ENCODE measurements around the gene DLGAP1. TPM values are rescaled to one million over a fixed set of nuclear protein-coding genes. Genes with fewer than 3 reads are reported as not detected.

Gene DLGAP1
- total RNA-seq, 1 experiment from 2014 or later, result 0.39 TPM

GRCh38 chr18:4360221-4360715 is 94.8 kb downstream of the DLGAP1 start:
- Histone ChIP-seq H3K9me2 (ENCODE audit: insufficient read depth) (no peaks in the 10 kb centered on the region), H3K9ac (ENCODE audit: low read length) (no peak overlapping the region), H3K36me3 (ENCODE audit: control insufficient read depth in 1 of 2, insufficient read depth in 2 of 2, low read length in 2 of 2) (no peaks in the 10 kb centered on the region), H3K27me3 (ENCODE audit: insufficient read depth, low read length) (no peaks in the 10 kb centered on the region), H3K79me2 (ENCODE audit: insufficient read depth, low read length) (no peaks in the 10 kb centered on the region), H3K9me3 (ENCODE audit: control insufficient read depth in 1 of 2, insufficient read depth in 1 of 2, low read depth in 1 of 2, low read length in 2 of 2) (peaks cover 3 to 17% of the 10 kb centered on the region in 2 experiments; a peak in 3 of 4 replicates), H3K27ac (ENCODE audit: low read depth, low read length) (no peak overlapping the region), H3K4me1 (ENCODE audit: control insufficient read depth in 1 of 2, insufficient read depth in 2 of 2, low read length in 2 of 2) (no peaks in the 10 kb centered on the region), H3K4me3 (replicated peaks in 1 of 2; ENCODE audit: low read depth in 1 of 2, low read length in 2 of 2) (no peak overlapping the region), H4K20me1 (ENCODE audit: insufficient read depth) (no peaks in the 10 kb centered on the region), H3K4me2 (ENCODE audit: low read length) (no peak overlapping the region), H2AFZ (ENCODE audit: low read depth, low read length, poor library complexity, severe bottlenecking) (no peak overlapping the region)
- POLR2A ChIA-PET, result no interaction called here
- BruUV-seq (replicated peaks), result no TSS peak
- CTCF ChIA-PET, result no interaction called here
- TF ChIP-seq SRF (IDR thresholded peaks at IDR 0.05; ENCODE audit: low read depth), result no peak
- no peak for TF ChIP-seq CBX3 (IDR thresholded peaks at IDR 0.05; ENCODE audit: low read depth)
- TF ChIP-seq POLR2AphosphoS5 (IDR thresholded peaks at IDR 0.05; ENCODE audit: low read depth, low read length), result no peak
- TF ChIP-seq SP1 (IDR thresholded peaks at IDR 0.05; ENCODE audit: low read depth), result no peak
- no peak for TF ChIP-seq SIN3A (IDR thresholded peaks at IDR 0.05; ENCODE audit: low read depth)
- RAD21 ChIA-PET (ENCODE audit: low non-redundant PET in 1 of 2, low total read pairs in 2 of 2, uncharacterized antibody in 2 of 2, unreplicated experiment in 2 of 2), result no interaction called here
- no peak for ATAC-seq
- intact Hi-C loops (cut with micrococcal nuclease), result no loop called here
- no peak for DNase-seq (ENCODE audit: low read depth, low spot score)

DNA sequence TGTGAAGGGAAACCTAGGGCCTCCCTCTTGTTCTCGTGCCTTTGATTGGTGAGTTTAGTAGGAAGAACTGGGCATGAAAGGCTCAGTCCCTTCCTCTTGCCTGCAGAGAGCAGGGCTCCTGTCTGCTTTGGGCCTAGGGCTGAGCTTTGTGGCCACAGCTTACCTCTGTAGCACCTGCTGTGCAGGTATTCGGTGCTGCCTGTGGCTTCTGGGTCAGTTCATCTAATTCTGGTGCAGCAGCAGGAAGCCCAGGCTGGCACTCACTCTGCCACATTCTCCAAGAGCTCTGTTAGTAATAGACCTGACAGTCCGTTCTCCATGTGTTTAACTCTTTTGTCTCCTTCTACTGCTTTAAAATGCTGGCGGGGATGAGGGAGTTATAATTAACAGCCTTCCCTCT is 96.5 kb downstream of the DLGAP1 start:
- Histone ChIP-seq H3K9ac (ENCODE audit: low read length) (no peak overlapping the region), H3K4me2 (ENCODE audit: low read length) (no peak overlapping the region), H3K4me1 (ENCODE audit: control insufficient read depth in 1 of 2, insufficient read depth in 2 of 2, low read length in 2 of 2) (no peaks in the 10 kb centered on the region), H3K4me3 (replicated peaks in 1 of 2; ENCODE audit: low read depth in 1 of 2, low read length in 2 of 2) (no peak overlapping the region), H2AFZ (ENCODE audit: low read depth, low read length, poor library complexity, severe bottlenecking) (no peak overlapping the region), H3K27ac (ENCODE audit: low read depth, low read length) (no peak overlapping the region), H3K9me2 (ENCODE audit: insufficient read depth) (no peaks in the 10 kb centered on the region), H3K27me3 (ENCODE audit: insufficient read depth, low read length) (no peaks in the 10 kb centered on the region), H3K9me3 (ENCODE audit: control insufficient read depth in 1 of 2, insufficient read depth in 1 of 2, low read depth in 1 of 2, low read length in 2 of 2) (peaks cover 3 to 23% of the 10 kb centered on the region in 2 experiments; a peak in 3 of 4 replicates), H3K36me3 (ENCODE audit: control insufficient read depth in 1 of 2, insufficient read depth in 2 of 2, low read length in 2 of 2) (no peaks in the 10 kb centered on the region), H4K20me1 (ENCODE audit: insufficient read depth) (no peaks in the 10 kb centered on the region), H3K79me2 (ENCODE audit: insufficient read depth, low read length) (no peaks in the 10 kb centered on the region)
- POLR2A ChIA-PET, result no interaction called here
- no peak for ATAC-seq
- RAD21 ChIA-PET (ENCODE audit: low non-redundant PET in 1 of 2, low total read pairs in 2 of 2, uncharacterized antibody in 2 of 2, unreplicated experiment in 2 of 2), result no interaction called here
- BruUV-seq (replicated peaks), result no TSS peak
- DNase-seq (ENCODE audit: low read depth, low spot score), result no peak
- TF ChIP-seq ELF1 (IDR thresholded peaks at IDR 0.05; ENCODE audit: borderline replicate concordance, low read depth), result no peak
- no peak for TF ChIP-seq RAD21 (IDR thresholded peaks at IDR 0.05; ENCODE audit: low read depth)
- no peak for TF ChIP-seq EZH2phosphoT487 (IDR thresholded peaks at IDR 0.05; ENCODE audit: borderline replicate concordance)
- no peak for TF ChIP-seq ATF3 (IDR thresholded peaks at IDR 0.05)
- no peak for TF ChIP-seq YY1 (IDR thresholded peaks at IDR 0.05; ENCODE audit: extremely low read depth, insufficient replicate concordance, low read depth, low read length)
- TF ChIP-seq REST (IDR thresholded peaks at IDR 0.05; ENCODE audit: low read depth), result no peak
- no peak for TF ChIP-seq POLR2A (IDR thresholded peaks at IDR 0.05; ENCODE audit: borderline replicate concordance, extremely low read depth, insufficient read depth, insufficient read length)
- no peak for TF ChIP-seq CTCF (IDR thresholded peaks at IDR 0.05 in 2 of 3, conservative IDR thresholded peaks at IDR 0.05 in 1 of 3; ENCODE audit: borderline replicate concordance in 1 of 3, insufficient read depth in 1 of 3, low read depth in 2 of 3, low read length in 2 of 3)
- no peak for TF ChIP-seq FOSL1 (IDR thresholded peaks at IDR 0.05; ENCODE audit: low read depth)
- TF ChIP-seq SRF (IDR thresholded peaks at IDR 0.05; ENCODE audit: low read depth), result no peak
- TF ChIP-seq ZFX (IDR thresholded peaks at IDR 0.05), result no peak
- TF ChIP-seq, protein P1, sequence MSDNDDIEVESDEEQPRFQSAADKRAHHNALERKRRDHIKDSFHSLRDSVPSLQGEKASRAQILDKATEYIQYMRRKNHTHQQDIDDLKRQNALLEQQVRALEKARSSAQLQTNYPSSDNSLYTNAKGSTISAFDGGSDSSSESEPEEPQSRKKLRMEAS (IDR thresholded peaks at IDR 0.05), result no peak
- no peak for TF ChIP-seq CEBPB (IDR thresholded peaks at IDR 0.05; ENCODE audit: low read depth)
- no peak for TF ChIP-seq EGR1 (IDR thresholded peaks at IDR 0.05; ENCODE audit: low read depth)
- intact Hi-C loops (cut with micrococcal nuclease), result no loop called here
- CTCF ChIA-PET, result no interaction called here

All from HCT116 (cell line).